ENCODE measurements around the gene SCAMP1.

SCAMP1 gene

GRCh38 chr5:78499485-78499884 lies 139.1 kb downstream of the SCAMP1 start:
- no peak for DNase-seq

- no peak for DNase-seq
Observed at GRCh38 chr5:78500028-78500427, 139.6 kb downstream of the SCAMP1 start.

- DNase-seq = no peak
Observed at GRCh38 chr5:78500871-78501270, 140.5 kb downstream of the SCAMP1 start.

GRCh38 chr5:78501411-78502352 lies 141.3 kb downstream of the SCAMP1 start:
- DNase-seq = no peak

- DNase-seq = no peak
Observed at GRCh38 chr5:78503958-78504653, 143.7 kb downstream of the SCAMP1 start.

- DNase-seq = peak; percentile 61
Observed at GRCh38 chr5:78504704-78505677, 144.6 kb downstream of the SCAMP1 start.

- no peak for DNase-seq
Observed at GRCh38 chr5:78505860-78506259, 145.4 kb downstream of the SCAMP1 start.

- no peak for DNase-seq
Observed at GRCh38 chr5:78506261-78507024, 146.0 kb downstream of the SCAMP1 start.

GRCh38 chr5:78507531-78507930 lies 147.1 kb downstream of the SCAMP1 start:
- DNase-seq = no peak

- no peak for DNase-seq
Observed at GRCh38 chr5:78508186-78508765, 147.9 kb downstream of the SCAMP1 start.

GRCh38 chr5:78509145-78509865 lies 148.9 kb downstream of the SCAMP1 start:
- peak; percentile 29 for DNase-seq

- DNase-seq = peak; percentile 29
Observed at GRCh38 chr5:78509884-78510769, 149.7 kb downstream of the SCAMP1 start.

GRCh38 chr5:78511121-78511906 lies 150.9 kb downstream of the SCAMP1 start:
- no peak for DNase-seq

GRCh38 chr5:78512435-78512834 lies 152.0 kb downstream of the SCAMP1 start:
- DNase-seq = no peak

GRCh38 chr5:78513441-78513840 lies 153.0 kb downstream of the SCAMP1 start:
- DNase-seq = no peak

- no peak for DNase-seq
Observed at GRCh38 chr5:78514427-78515330, 154.3 kb downstream of the SCAMP1 start.

- no peak for DNase-seq
Observed at GRCh38 chr5:78515670-78516069, 155.3 kb downstream of the SCAMP1 start.

Data from NCI-H1105 treated with DMSO at 0.1 percent for 48 hours (cell line).